AG09309 (cell line): Measurements from ENCODE around the gene TEAD4.

Experiments used
- DNase-seq: peaks from one replicate; pipeline ENCODE4 v3.0.0-alpha.2; 2010; ENCODE audit warnings: low read depth
- H3K4me3 ChIP-seq: 2 replicates; pipeline ENCODE4 v1.5.1; 2011; ENCODE audit warnings: mild to moderate bottlenecking, low read depth, low read length, moderate library complexity; ENCODE audit not compliant: control insufficient read depth
- TF ChIP-seq, protein P1 (sequence below): IDR thresholded peaks from 2 replicates; pipeline ENCODE4 v1.5.1; 2011; ENCODE audit warnings: mild to moderate bottlenecking, low read depth, low read length, inconsistent platforms; ENCODE audit not compliant: insufficient read depth, control insufficient read depth; ENCODE audit errors: missing control alignments

The TEAD4 gene

DNA sequence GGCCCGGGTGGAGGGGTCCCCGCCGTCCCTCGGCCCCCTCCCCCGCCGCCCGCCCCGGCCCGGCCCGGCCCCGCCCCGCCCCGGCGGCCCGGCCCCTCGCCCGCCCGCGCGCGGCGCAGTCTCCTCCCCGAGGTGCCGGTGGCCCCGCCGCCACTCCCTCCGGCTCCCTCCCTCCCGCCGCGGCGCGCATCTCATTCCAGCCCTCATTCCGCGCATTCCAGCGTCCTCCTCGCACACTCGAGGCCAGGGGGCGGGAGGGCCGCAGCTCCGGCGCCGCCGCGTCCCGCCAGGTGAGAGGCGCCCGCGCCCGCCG lies at the start of gene TEAD4:
TEAD4 (plus strand) TSS at position 206 of the 313 bp plus-strand sequence.
- peak within 1 kb of the TSS; percentile 64 for H3K4me3 ChIP-seq
- TF ChIP-seq, protein P1, sequence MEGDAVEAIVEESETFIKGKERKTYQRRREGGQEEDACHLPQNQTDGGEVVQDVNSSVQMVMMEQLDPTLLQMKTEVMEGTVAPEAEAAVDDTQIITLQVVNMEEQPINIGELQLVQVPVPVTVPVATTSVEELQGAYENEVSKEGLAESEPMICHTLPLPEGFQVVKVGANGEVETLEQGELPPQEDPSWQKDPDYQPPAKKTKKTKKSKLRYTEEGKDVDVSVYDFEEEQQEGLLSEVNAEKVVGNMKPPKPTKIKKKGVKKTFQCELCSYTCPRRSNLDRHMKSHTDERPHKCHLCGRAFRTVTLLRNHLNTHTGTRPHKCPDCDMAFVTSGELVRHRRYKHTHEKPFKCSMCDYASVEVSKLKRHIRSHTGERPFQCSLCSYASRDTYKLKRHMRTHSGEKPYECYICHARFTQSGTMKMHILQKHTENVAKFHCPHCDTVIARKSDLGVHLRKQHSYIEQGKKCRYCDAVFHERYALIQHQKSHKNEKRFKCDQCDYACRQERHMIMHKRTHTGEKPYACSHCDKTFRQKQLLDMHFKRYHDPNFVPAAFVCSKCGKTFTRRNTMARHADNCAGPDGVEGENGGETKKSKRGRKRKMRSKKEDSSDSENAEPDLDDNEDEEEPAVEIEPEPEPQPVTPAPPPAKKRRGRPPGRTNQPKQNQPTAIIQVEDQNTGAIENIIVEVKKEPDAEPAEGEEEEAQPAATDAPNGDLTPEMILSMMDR, result no peak
- DNase-seq, result no peak

DNA sequence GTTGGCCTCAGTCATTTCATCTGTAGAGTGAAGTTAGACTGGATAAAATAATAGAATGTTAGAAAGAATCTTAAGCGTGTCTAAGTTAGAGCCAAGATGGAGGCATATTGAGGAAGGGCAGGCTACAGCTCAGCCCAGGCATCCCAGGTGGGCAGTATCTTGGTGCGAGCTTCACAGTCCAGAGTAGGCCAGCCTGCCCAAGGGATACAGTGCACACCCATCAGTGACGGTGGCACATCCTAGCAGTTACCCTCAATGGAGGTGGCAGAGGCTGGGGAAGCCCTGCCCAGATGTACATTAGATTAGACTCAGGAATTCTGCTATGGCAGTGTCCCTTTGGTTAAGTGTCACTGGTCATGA lies 47.0 kb upstream of the TEAD4 start:
- TF ChIP-seq, protein P1, result no peak
- no peak for DNase-seq
- H3K4me3 ChIP-seq, result no peak overlapping the region

DNA sequence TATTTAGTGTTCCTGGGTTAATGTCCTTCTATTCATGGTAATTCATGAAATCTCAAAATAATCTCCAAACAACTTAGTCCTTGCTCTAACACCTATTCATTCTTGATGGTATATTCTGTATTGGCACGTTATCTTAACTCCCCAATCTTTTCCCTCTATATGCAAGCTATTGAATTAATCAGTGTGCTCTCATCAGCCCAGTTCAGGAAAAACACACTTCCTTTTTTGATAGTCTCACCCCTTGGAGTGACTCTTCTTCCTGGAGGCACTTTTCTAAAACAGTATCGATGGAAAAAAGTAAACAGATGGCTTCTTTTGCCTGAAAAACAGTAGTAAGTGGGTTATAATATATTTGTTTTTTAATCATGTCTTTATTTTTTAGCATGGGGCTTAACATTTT lies 39.9 kb upstream of the TEAD4 start:
- DNase-seq, result no peak
- H3K4me3 ChIP-seq, result no peak overlapping the region
- TF ChIP-seq, protein P1, result no peak

DNA sequence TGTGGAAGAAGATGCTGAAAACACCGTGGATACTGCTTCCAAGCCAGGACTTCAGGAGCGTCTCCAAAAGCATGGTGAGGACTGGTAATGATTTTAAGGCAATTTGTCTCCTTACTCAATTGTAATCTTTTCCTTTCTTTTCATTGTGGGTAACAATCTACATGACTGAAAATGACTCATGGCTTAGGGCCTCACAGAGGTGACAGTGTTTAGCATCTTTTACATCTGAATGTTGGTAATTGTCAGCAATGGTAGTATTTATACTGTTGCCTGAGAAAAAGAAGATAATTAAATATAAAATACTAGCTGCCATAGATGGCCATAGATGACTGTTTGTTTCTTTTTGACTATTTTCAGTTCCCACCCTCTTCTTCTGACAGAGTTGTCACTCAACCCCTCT lies 36.9 kb upstream of the TEAD4 start:
- TF ChIP-seq, protein P1, result no peak

DNA sequence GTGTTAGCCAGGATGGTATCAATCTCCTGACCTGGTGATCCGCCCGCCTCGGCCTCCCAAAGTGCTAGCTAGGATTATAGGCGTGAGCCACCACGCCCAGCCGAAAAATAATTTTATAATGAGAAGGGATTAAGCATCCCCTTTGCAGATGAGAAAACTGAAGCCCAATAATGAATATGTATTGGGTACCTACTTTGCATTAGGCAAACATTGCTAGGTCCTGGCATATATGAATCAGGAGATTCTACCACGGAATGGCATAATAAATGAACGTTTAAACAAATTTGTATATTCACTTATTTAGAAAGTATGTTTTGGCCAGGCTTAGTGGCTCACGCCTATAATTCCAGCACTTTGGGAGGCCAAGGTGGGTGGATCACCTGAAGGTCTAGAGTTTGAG lies 36.1 kb upstream of the TEAD4 start:
- no peak overlapping the region for H3K4me3 ChIP-seq
- TF ChIP-seq, protein P1, result no peak
- no peak for DNase-seq

More for the DNA sequence above, 36.9 kb upstream of the TEAD4 start:
- no peak overlapping the region for H3K4me3 ChIP-seq
- DNase-seq, result no peak

DNA sequence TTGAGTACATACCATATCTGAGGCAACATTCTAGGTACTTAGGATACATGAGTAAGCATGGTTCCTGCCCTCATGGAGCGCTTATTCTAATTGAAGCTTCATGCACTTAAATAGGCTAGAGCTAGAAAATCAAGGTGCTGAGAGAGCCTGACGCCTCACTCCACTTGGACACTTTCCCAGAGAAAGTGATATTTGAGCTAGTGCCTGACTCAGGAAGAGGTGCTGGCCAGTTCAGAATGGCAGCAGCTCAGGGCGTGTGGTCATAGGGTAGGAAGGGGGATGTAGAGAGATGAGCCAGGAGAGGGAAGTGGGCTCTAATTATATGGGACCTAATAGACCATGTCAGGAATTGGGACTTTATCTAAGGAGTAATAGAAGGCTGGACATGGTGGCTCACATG lies 35.2 kb upstream of the TEAD4 start:
- DNase-seq, result no peak
- H3K4me3 ChIP-seq, result no peak overlapping the region
- TF ChIP-seq, protein P1, result no peak

DNA sequence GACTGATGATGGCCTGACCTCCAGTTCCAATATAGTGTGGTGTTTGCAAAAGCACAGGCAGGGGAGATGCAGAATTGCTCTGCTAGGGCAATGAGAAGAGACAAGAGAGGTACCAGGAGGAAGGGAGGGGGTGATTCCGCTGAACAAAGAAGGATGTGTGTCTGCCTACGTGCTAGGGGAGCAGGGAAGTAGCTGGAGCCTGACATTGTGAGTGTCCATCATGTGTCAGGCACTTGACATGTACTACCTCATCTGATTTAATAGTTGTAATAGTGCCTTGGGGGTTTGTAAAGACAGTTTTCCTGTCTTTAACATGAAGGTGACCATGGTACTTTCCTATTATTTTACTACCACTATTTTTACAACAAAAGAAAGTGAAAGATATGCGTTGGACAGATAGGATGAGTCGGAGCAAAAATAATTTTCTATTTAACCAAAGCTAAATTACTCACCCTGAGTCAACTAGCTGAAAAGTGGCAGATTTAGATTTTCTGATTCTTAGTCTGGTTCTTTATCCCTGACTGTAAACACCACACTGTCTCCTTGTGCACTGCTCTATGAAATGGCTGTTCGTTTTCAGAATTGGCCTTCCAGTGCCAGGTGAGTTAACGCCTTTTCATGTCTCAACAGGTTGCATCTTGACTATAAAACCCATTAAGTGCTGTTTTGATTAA lies 33.7 kb upstream of the TEAD4 start:
- no peak for DNase-seq

More for the DNA sequence above, 33.7 kb upstream of the TEAD4 start:
- H3K4me3 ChIP-seq, result no peak overlapping the region
- TF ChIP-seq, protein P1, result no peak
